Right hindlimb (tissue), 1 donor: ENCODE results near the gene PLA1A.

ENCODE experiments used
- DNase-seq: peaks from one replicate; pipeline ENCODE4 v3.0.0-alpha.2; 2018

PLA1A gene

GRCh38 chr3:119641416-119641815 lies 43.7 kb downstream of the PLA1A start:
- DNase-seq = no peak

- no peak for DNase-seq
Measured at GRCh38 chr3:119642746-119643473, 45.2 kb downstream of the PLA1A start.

- no peak for DNase-seq
Measured at GRCh38 chr3:119643528-119643927, 45.8 kb downstream of the PLA1A start.

GRCh38 chr3:119644481-119644880 lies 46.8 kb downstream of the PLA1A start:
- no peak for DNase-seq

- DNase-seq = no peak
Measured at GRCh38 chr3:119645813-119646212, 48.1 kb downstream of the PLA1A start.

GRCh38 chr3:119647171-119647570 lies 49.5 kb downstream of the PLA1A start:
- DNase-seq = no peak

- no peak for DNase-seq
Measured at GRCh38 chr3:119647843-119648575, 50.3 kb downstream of the PLA1A start.

GRCh38 chr3:119649761-119650160 lies 52.1 kb downstream of the PLA1A start:
- DNase-seq = no peak

GRCh38 chr3:119652306-119653033 lies 54.8 kb downstream of the PLA1A start:
- peak; percentile 55 for DNase-seq

GRCh38 chr3:119653876-119654275 lies 56.2 kb downstream of the PLA1A start:
- no peak for DNase-seq

- no peak for DNase-seq
Measured at GRCh38 chr3:119657887-119658702, 60.4 kb downstream of the PLA1A start.

GRCh38 chr3:119658994-119659393 lies 61.3 kb downstream of the PLA1A start:
- DNase-seq = no peak

- no peak for DNase-seq
Measured at GRCh38 chr3:119659606-119660291, 62.1 kb downstream of the PLA1A start.

GRCh38 chr3:119660474-119661440 lies 63.1 kb downstream of the PLA1A start, which contains the start of gene POPDC2:
POPDC2 (minus strand) TSS chr3:119660589; CDS start chr3:119660423, 166 bp downstream.
- DNase-seq = no peak

GRCh38 chr3:119662604-119663373 lies 65.1 kb downstream of the PLA1A start:
- peak; percentile 60 for DNase-seq

GRCh38 chr3:119663885-119664284 lies 66.2 kb downstream of the PLA1A start:
- no peak for DNase-seq

GRCh38 chr3:119664370-119664769 lies 66.7 kb downstream of the PLA1A start:
- DNase-seq = no peak

- no peak for DNase-seq
Measured at GRCh38 chr3:119664850-119665379, 67.2 kb downstream of the PLA1A start.

- DNase-seq = no peak
Measured at GRCh38 chr3:119665954-119666559, 68.4 kb downstream of the PLA1A start.
